Measurements from ENCODE around the gene FRAT1. TPM values are rescaled to one million over a fixed set of nuclear protein-coding genes. Genes with fewer than 3 reads are reported as not detected.
A peak's percentile ranks its signal among the peaks of the same experiment; 100 is the strongest.
"Not testable (repeated sequence)": the region's sequence is repeated elsewhere in the genome, so short reads cannot be mapped to it uniquely, and the experiment has no call there.

Gene FRAT1
- 0.12 TPM for polyA plus RNA-seq (2012; ENCODE audit: low read depth, missing spikeins)

DNA sequence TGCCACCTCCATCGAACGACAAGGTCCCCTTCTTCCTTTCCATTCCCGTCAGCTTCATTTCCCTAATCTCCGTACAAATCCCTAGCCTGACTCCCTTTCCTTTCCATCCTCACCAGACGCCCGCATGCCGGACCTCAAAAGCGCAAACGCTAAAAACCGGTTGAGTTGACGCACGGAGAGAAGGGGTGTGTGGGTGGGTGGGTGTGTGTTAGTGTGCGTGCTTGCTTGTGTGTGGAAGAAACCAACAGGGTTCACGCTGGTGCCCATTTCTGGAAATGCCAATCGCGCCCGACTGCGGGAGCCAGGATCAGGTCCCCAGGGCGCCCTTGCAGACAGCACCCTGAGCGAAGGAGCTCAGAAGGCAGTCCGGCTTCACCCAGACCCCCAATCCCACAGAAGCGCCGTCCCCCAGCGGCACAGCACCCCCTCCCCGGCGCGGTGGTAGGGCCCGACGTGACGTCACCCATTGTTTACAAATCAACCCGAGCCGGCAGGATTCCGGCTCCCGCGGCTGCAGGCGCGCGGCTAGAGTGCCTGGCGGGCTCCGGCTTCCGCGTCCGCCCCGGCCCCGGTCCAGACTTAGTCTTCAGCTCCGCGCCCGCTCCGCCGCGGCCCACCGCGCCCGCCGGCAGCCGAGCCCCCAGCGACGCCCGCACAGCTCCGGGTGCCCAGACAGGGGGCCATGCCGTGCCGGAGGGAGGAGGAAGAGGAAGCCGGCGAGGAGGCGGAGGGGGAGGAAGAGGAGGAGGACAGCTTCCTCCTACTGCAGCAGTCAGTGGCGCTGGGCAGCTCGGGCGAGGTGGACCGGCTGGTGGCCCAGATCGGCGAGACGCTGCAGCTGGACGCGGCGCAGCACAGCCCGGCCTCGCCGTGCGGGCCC, at the start of gene FRAT1:
TSS of gene FRAT1 (plus strand) at position 500 of the 880 bp plus-strand sequence. CDS start at position 683, 183 bp downstream.
- TF ChIP-seq SPI1 (IDR thresholded peaks at IDR 0.05; ENCODE audit: low read depth, low read length) (peak; percentile 15; the same call in 1 of the 2 replicates), POLR2A (IDR thresholded peaks at IDR 0.05; ENCODE audit: low read depth, low read length) (no peak)
- FAIRE-seq (peak; percentile 94), DNase-seq (ENCODE audit: insufficient read length, low spot score) (peak; percentile 68)

DNA sequence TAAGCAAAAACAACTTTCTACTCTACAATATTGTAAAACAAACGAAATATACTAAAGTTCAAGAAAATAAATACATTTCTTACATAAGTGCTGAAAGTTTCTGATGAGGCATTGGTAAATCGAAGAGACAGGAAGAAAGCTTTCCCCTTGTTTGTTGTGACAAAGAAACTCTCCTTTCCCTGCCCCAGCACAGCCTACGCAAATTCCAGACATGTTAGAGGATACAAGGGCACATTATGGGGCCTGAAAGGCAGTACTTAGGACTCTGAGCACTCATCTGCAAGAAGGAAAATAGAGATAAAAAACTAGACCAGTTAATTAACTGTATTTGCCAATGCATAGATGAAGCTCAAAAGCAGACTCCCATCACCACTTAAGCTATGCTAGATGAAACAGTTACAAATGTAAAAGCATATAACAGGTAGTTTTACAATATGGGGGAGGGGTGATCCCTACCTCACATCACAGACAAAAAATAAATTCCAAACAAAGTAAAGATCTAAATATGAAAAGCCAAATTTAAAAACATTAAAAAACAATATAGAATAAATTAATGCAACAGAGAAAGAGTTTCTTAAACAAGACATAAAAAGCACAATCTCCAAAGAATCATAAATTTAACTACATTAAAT, 48.4 kb upstream of the FRAT1 start:
- DNase-seq (ENCODE audit: insufficient read length, low spot score) (no peak), FAIRE-seq (no peak)
- TF ChIP-seq PAX5 (IDR thresholded peaks at IDR 0.05; ENCODE audit: insufficient read depth, low read length, severe bottlenecking) = no peak
- TF ChIP-seq POLR2AphosphoS5 (IDR thresholded peaks at IDR 0.05; ENCODE audit: low read depth, low read length) = no peak
- TF ChIP-seq POLR2A (IDR thresholded peaks at IDR 0.05; ENCODE audit: low read depth, low read length) = no peak
- no peak for TF ChIP-seq POU2F2 (IDR thresholded peaks at IDR 0.05; ENCODE audit: low read depth, low read length)
- TF ChIP-seq TAF1 (IDR thresholded peaks at IDR 0.05; ENCODE audit: low read depth, low read length) = no peak
- no peak for TF ChIP-seq SPI1 (IDR thresholded peaks at IDR 0.05; ENCODE audit: low read depth, low read length)

GRCh38 chr10:97273700-97274099, 45.4 kb upstream of the FRAT1 start:
- FAIRE-seq (no peak), DNase-seq (ENCODE audit: insufficient read length, low spot score) (no peak)
- TF ChIP-seq SPI1 (IDR thresholded peaks at IDR 0.05; ENCODE audit: low read depth, low read length) (no peak), POLR2AphosphoS5 (IDR thresholded peaks at IDR 0.05; ENCODE audit: low read depth, low read length) (no peak), POU2F2 (IDR thresholded peaks at IDR 0.05; ENCODE audit: low read depth, low read length) (no peak), PAX5 (IDR thresholded peaks at IDR 0.05; ENCODE audit: insufficient read depth, low read length, severe bottlenecking) (no peak), TAF1 (IDR thresholded peaks at IDR 0.05; ENCODE audit: low read depth, low read length) (no peak), POLR2A (IDR thresholded peaks at IDR 0.05; ENCODE audit: low read depth, low read length) (no peak)

- peak; percentile 23 for FAIRE-seq
- TF ChIP-seq PAX5 (IDR thresholded peaks at IDR 0.05; ENCODE audit: insufficient read depth, low read length, severe bottlenecking) = no peak
- TF ChIP-seq SPI1 (IDR thresholded peaks at IDR 0.05; ENCODE audit: low read depth, low read length) = no peak
- no peak for TF ChIP-seq POLR2AphosphoS5 (IDR thresholded peaks at IDR 0.05; ENCODE audit: low read depth, low read length)
- TF ChIP-seq TAF1 (IDR thresholded peaks at IDR 0.05; ENCODE audit: low read depth, low read length) = no peak
- no peak for TF ChIP-seq POU2F2 (IDR thresholded peaks at IDR 0.05; ENCODE audit: low read depth, low read length)
- no peak for TF ChIP-seq POLR2A (IDR thresholded peaks at IDR 0.05; ENCODE audit: low read depth, low read length)
- DNase-seq (ENCODE audit: insufficient read length, low spot score) = no peak
These were observed 44.2 kb upstream of the FRAT1 start for GRCh38 chr10:97274828-97275227.

- FAIRE-seq (peak; percentile 16), DNase-seq (ENCODE audit: insufficient read length, low spot score) (no peak)
- TF ChIP-seq TAF1 (IDR thresholded peaks at IDR 0.05; ENCODE audit: low read depth, low read length) = no peak
- TF ChIP-seq POLR2AphosphoS5 (IDR thresholded peaks at IDR 0.05; ENCODE audit: low read depth, low read length) = no peak
- TF ChIP-seq SPI1 (IDR thresholded peaks at IDR 0.05; ENCODE audit: low read depth, low read length) = no peak
- TF ChIP-seq PAX5 (IDR thresholded peaks at IDR 0.05; ENCODE audit: insufficient read depth, low read length, severe bottlenecking) = no peak
- no peak for TF ChIP-seq POU2F2 (IDR thresholded peaks at IDR 0.05; ENCODE audit: low read depth, low read length)
- TF ChIP-seq POLR2A (IDR thresholded peaks at IDR 0.05; ENCODE audit: low read depth, low read length) = no peak
These were observed 41.5 kb upstream of the FRAT1 start for GRCh38 chr10:97277551-97277950.

- DNase-seq (ENCODE audit: insufficient read length, low spot score) (no peak), FAIRE-seq (peak; percentile 71)
- TF ChIP-seq SPI1 (IDR thresholded peaks at IDR 0.05; ENCODE audit: low read depth, low read length) = no peak
- no peak for TF ChIP-seq PAX5 (IDR thresholded peaks at IDR 0.05; ENCODE audit: insufficient read depth, low read length, severe bottlenecking)
- no peak for TF ChIP-seq POU2F2 (IDR thresholded peaks at IDR 0.05; ENCODE audit: low read depth, low read length)
- TF ChIP-seq POLR2A (IDR thresholded peaks at IDR 0.05; ENCODE audit: low read depth, low read length) = no peak
- TF ChIP-seq TAF1 (IDR thresholded peaks at IDR 0.05; ENCODE audit: low read depth, low read length) = no peak
These were observed 40.5 kb upstream of the FRAT1 start for GRCh38 chr10:97278491-97278989.

DNA sequence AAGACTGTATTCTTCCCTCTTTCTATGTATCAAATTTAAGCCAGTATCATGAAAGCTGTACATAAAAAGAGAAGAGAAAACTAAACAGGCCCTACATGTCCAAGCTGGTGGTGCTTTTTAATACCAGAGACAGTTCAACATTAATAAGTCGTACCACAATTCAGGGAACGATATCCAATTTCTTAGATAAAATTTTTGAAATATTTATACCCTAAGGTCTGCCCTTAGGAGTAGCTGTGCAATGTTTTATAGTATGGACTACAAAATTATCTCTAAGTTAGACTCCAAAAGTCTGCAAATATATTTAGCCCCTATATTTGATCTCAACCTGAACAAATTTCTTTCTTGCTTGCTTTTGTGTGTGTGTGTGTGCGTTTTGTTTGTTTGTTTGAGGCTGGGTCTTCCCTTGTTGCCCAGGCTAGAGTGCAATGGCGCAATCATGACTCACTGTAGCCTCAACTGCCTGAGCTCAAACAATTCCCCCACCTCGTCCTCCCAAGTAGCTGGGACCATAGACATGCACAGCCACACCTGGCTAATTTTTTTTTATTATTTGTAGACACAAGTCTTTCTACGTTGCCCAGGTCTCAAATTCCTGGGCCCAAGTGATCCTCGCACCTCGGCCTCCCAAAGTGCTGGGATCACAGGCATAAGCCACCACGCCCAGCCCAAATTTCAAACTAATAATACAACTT, 39.8 kb upstream of the FRAT1 start:
- DNase-seq (ENCODE audit: insufficient read length, low spot score) = no peak

GRCh38 chr10:97280783-97281182, 38.3 kb upstream of the FRAT1 start:
- FAIRE-seq = no peak
- no peak for DNase-seq (ENCODE audit: insufficient read length, low spot score)

More for the DNA sequence above, 39.8 kb upstream of the FRAT1 start:
- no peak for TF ChIP-seq SPI1 (IDR thresholded peaks at IDR 0.05; ENCODE audit: low read depth, low read length)
- no peak for TF ChIP-seq POU2F2 (IDR thresholded peaks at IDR 0.05; ENCODE audit: low read depth, low read length)
- no peak for TF ChIP-seq PAX5 (IDR thresholded peaks at IDR 0.05; ENCODE audit: insufficient read depth, low read length, severe bottlenecking)
- TF ChIP-seq POLR2A (IDR thresholded peaks at IDR 0.05; ENCODE audit: low read depth, low read length) = no peak
- no peak for TF ChIP-seq TAF1 (IDR thresholded peaks at IDR 0.05; ENCODE audit: low read depth, low read length)
- no peak for TF ChIP-seq POLR2AphosphoS5 (IDR thresholded peaks at IDR 0.05; ENCODE audit: low read depth, low read length)
- no peak for FAIRE-seq

GRCh38 chr10:97290076-97290475, 29.0 kb upstream of the FRAT1 start:
- FAIRE-seq = peak; percentile 57
- not testable (repeated sequence) for DNase-seq (ENCODE audit: insufficient read length, low spot score)

More at GRCh38 chr10:97280783-97281182, 38.3 kb upstream of the FRAT1 start:
- TF ChIP-seq POLR2A (IDR thresholded peaks at IDR 0.05; ENCODE audit: low read depth, low read length) (no peak), SPI1 (IDR thresholded peaks at IDR 0.05; ENCODE audit: low read depth, low read length) (no peak), TAF1 (IDR thresholded peaks at IDR 0.05; ENCODE audit: low read depth, low read length) (no peak), POU2F2 (IDR thresholded peaks at IDR 0.05; ENCODE audit: low read depth, low read length) (no peak), PAX5 (IDR thresholded peaks at IDR 0.05; ENCODE audit: insufficient read depth, low read length, severe bottlenecking) (no peak)

DNA sequence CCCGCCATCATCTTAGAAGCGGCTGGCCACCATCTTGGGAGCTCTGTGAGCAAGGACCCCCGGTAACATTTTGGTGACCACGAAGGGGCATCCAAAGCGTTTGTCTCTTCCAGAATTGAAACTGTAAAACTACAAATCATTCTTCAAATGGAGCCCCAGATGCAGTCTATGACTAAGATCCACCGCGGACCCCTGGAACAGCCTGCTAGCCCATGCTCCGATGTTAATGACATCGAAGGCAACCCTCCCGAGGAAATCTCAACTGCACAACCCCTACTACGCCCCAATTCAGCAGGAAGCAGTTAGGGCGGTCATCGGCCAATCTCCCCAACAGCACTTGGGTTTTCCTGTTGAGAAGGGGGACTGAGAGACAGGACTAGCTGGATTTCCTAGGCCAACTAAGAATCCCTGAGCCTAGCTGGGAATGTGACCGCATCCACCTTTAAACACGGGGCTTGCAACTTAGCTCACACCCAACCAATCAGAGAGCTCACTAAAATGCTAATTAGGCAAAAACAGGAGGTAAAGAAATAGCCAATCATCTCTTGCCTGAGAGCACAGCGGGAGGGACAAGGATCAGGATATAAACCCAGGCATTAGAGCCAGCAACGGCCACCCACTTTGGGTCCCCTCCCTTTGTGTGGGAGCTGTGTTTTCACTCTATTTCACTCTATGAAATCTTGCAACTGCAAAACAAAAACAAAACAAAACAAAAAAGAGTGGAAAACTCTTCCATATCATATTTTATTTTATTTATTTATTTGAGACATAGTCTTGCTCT, 28.3 kb upstream of the FRAT1 start:
- not testable (repeated sequence) for FAIRE-seq; DNase-seq (ENCODE audit: insufficient read length, low spot score)
